Testis (tissue), 3 donors: ENCODE data around the gene TTC5. TPM values are rescaled to one million over a fixed set of nuclear protein-coding genes. Genes with fewer than 3 reads are reported as not detected.
"Not testable (repeated sequence)": the region's sequence is repeated elsewhere in the genome, so short reads cannot be mapped to it uniquely, and the experiment has no call there.

Experiments
- DNase-seq: peaks from one replicate; pipeline ENCODE4 v3.0.0-alpha.2; 2019
- H3K27ac ChIP-seq, 2 donors: fragments of 200-600 bp; sonication (generic); one replicate each; pipeline ENCODE4 v1.5.1; 2019
- H3K27me3 ChIP-seq: fragments of 200-600 bp; sonication (generic); one replicate; pipeline ENCODE4 v1.5.1; 2019
- H3K36me3 ChIP-seq: fragments of 200-600 bp; sonication (generic); one replicate; pipeline ENCODE4 v1.5.1; 2017; ENCODE audit warnings: low read depth; ENCODE audit errors: missing control alignments
- H3K4me1 ChIP-seq: fragments of 200-600 bp; sonication (generic); one replicate; pipeline ENCODE4 v1.5.1; 2019
- H3K4me3 ChIP-seq, 2 donors: fragments of 200-600 bp; sonication (generic); one replicate each; pipeline ENCODE4 v1.5.1; 2017 to 2019
- H3K9me3 ChIP-seq: fragments of 200-600 bp; sonication (generic); one replicate; pipeline ENCODE4 v1.5.1; 2017
- POLR2A ChIP-seq: fragments of 450-650 bp; IDR thresholded peaks from one replicate; pipeline ENCODE4 v1.6.1; 2017; ENCODE audit warnings: antibody characterized with exemption, mild to moderate bottlenecking, moderate library complexity
- WGBS, 2 donors: methylation state at CpG; one replicate each; pipeline ENCODE4 v1.1.5; 2018; 5-methylcytosine and 5-hydroxymethylcytosine counted together
- intact Hi-C: fragments of 100-400 bp; cut with DNase I; formaldehyde crosslinking; loops from one replicate; pipeline ENCODE4 v1.15.1; 2023; ENCODE audit warnings: low total_unique reads
- polyA plus RNA-seq: library from polyadenylated mRNA; stranded (reverse); fragments of 350-450 nt; fragmentation: Illumina TruSeq; extraction: RNeasy Lipid Tissue Mini Kit (QIAGEN cat#74804); gene quantifications from one replicate; pipeline ENCODE4 v1.2.3, GENCODE V29; 2014; ENCODE audit warnings: low read depth, low replicate concordance; ENCODE audit not compliant: insufficient read depth
- total RNA-seq, 2 donors: library from RNA; depleted of rRNA; stranded (reverse); fragments of >200 nt; gene quantifications; one replicate each; pipeline ENCODE4 v1.2.3, GENCODE V29; 2016
- TF ChIP-seq, protein P1 (sequence below), 3 experiments: fragments of 450-650 bp in 2 of 3; fragments of 200-600 bp in 1 of 3; sonication (generic) in 1 of 3; IDR thresholded peaks; one replicate each; pipeline ENCODE4 v1.5.1; 2016 to 2019; ENCODE audit warnings: antibody characterized with exemption in 3 of 3, mild to moderate bottlenecking in 2 of 3, moderate library complexity in 1 of 3

TTC5 gene
- total and polyA plus RNA-seq, 3 donors from 2014 or later, result 20.4 to 36.6 (median 23.6) TPM

DNA sequence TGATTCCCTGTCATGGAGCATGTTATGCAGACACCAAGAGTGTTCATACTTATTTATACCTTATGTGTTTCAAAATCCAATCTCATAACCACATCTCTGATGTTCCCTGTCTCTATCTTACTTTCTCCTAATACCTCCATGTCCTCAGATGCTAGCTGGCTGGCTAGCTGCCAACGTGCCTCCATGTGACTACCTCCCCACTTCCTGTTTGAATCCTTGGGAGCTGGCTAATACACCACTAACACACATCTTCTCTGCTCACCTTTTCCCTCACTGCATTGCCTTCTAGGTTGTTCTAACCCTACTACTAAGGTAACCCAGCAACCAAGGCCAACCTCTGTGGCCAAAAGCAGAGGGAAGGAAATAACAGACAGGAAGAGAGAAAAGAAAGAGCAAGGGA lies 27.3 kb downstream of the TTC5 start:
- H3K4me3 ChIP-seq, result no peak overlapping the region
- H3K9me3 ChIP-seq, result no peaks in the 10 kb centered on the region
- no peak for TF ChIP-seq POLR2A
- TF ChIP-seq, protein P1, sequence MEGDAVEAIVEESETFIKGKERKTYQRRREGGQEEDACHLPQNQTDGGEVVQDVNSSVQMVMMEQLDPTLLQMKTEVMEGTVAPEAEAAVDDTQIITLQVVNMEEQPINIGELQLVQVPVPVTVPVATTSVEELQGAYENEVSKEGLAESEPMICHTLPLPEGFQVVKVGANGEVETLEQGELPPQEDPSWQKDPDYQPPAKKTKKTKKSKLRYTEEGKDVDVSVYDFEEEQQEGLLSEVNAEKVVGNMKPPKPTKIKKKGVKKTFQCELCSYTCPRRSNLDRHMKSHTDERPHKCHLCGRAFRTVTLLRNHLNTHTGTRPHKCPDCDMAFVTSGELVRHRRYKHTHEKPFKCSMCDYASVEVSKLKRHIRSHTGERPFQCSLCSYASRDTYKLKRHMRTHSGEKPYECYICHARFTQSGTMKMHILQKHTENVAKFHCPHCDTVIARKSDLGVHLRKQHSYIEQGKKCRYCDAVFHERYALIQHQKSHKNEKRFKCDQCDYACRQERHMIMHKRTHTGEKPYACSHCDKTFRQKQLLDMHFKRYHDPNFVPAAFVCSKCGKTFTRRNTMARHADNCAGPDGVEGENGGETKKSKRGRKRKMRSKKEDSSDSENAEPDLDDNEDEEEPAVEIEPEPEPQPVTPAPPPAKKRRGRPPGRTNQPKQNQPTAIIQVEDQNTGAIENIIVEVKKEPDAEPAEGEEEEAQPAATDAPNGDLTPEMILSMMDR (IDR thresholded peaks at IDR 0.05), result no peak
- no peak overlapping the region for H3K27ac ChIP-seq
- intact Hi-C loops, result no loop called here
- DNase-seq, result peak; percentile 39
- no peaks in the 10 kb centered on the region for H3K27me3 ChIP-seq
- WGBS, 2 donors, result 33 to 54% methylated on average over 1 of the region's 1 CpG
- H3K36me3 ChIP-seq, result no peaks in the 10 kb centered on the region
- no peaks in the 10 kb centered on the region for H3K4me1 ChIP-seq

DNA sequence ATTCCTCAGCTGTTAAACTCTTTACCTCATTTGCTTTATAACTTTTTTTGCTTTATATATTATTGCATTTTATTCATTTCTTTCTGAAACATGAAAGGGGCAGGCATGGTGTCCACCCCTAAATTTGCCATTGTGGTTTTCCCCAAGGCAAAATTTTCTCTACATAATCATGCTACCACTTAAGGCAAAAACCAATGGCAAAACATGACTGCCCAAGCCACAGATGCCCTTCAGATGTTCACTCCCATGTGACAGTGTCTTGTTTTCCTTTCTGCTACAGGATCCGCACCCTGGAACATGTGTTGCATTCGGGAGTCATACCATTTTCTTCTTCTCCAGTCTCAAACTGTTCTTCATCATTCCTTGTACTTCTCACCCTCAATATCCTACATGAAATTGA lies 28.3 kb downstream of the TTC5 start:
- no peak overlapping the region for H3K27ac ChIP-seq
- no peak for DNase-seq
- no peak overlapping the region for H3K4me3 ChIP-seq
- 94 to 97% methylated on average over 2 of the region's 2 CpGs for WGBS, 2 donors
- H3K4me1 ChIP-seq, result no peaks in the 10 kb centered on the region
- H3K9me3 ChIP-seq, result no peaks in the 10 kb centered on the region
- no peaks in the 10 kb centered on the region for H3K36me3 ChIP-seq
- no peaks in the 10 kb centered on the region for H3K27me3 ChIP-seq
- TF ChIP-seq POLR2A, result no peak
- TF ChIP-seq, protein P1 (IDR thresholded peaks at IDR 0.05), result no peak
- intact Hi-C loops, result no loop called here

DNA sequence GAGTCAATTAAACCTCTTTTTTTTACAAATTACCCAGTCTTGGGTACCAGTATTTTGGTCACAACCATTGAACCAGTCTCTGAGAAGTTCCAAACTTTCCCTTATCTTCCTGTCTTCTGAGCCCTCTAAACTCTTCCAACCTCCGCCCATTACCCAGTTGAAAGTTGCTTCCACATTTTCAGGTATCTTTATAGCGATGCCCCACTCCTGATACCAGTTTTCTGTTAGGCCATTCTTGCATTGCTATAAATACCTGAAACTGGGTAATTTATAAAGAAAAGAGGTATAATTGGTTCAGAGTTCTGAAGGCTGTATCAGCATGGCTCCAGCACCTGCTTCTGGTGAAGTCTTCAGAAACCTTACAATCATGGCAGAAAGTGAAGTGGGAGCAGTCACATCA lies 31.7 kb downstream of the TTC5 start:
- Histone ChIP-seq H3K27ac (no peak overlapping the region), H3K36me3 (no peaks in the 10 kb centered on the region), H3K9me3 (no peaks in the 10 kb centered on the region), H3K4me1 (no peaks in the 10 kb centered on the region), H3K4me3 (no peak overlapping the region), H3K27me3 (no peaks in the 10 kb centered on the region)
- intact Hi-C loops, result no loop called here
- WGBS, 2 donors, result 94 to 97% methylated on average over 2 of the region's 2 CpGs
- TF ChIP-seq, protein P1 (IDR thresholded peaks at IDR 0.05), result no peak
- no peak for TF ChIP-seq POLR2A
- no peak for DNase-seq

DNA sequence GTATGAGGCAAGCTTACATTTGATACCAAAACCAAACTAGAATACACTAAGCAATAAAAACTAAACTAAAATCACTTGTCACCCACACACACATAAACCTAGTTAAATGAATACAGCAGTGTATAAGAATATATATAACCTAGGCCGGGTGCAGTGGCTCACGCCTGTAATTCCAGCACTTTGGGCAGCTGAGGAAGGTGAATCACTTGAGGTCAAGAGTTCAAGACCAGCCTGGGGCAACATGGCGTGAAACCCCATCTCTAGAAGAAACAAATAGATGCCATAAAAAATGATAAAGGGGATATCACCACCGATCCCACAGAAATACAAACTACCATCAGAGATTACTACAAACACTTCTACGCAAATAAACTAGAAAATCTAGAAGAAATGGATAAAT lies 41.4 kb downstream of the TTC5 start:
- intact Hi-C loops, H3K27ac ChIP-seq, H3K27me3 ChIP-seq, H3K9me3 ChIP-seq, H3K4me1 ChIP-seq, H3K36me3 ChIP-seq, DNase-seq, H3K4me3 ChIP-seq: not testable (repeated sequence)
- 93 to 96% methylated on average over 5 of the region's 5 CpGs for WGBS, 2 donors

DNA sequence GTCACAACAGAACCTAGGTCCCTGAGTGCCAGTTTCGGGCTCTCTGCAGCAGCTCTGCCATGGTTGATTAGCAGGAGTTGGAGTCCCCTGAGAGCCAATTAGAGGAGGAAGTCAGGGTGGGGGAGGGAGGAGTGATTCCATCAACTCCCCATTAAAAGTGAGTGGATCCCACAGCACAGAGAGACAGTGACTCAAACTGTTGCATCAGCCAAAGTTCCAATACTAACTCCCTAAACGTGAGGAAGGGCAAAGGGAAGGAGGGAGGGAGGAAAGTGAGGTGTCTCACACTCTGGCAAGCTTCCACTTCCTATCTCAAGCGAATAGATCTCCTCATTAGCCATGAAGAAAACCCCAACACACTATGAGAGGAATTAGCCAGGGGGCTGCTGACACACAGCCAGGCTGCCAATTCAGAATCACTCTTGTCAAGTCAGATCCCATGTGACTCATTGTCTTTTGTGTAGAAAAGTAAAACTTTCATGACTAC lies 43.1 kb downstream of the TTC5 start:
- no peaks in the 10 kb centered on the region for H3K4me1 ChIP-seq
- H3K27ac ChIP-seq, result no peak overlapping the region
- no peaks in the 10 kb centered on the region for H3K27me3 ChIP-seq
- no peaks in the 10 kb centered on the region for H3K36me3 ChIP-seq
- no peak for DNase-seq
- intact Hi-C loops, result no loop called here
- no peak overlapping the region for H3K4me3 ChIP-seq
- no peak for TF ChIP-seq POLR2A
- TF ChIP-seq, protein P1 (IDR thresholded peaks at IDR 0.05), result no peak
- H3K9me3 ChIP-seq, result no peaks in the 10 kb centered on the region
- WGBS, 2 donors, result 32 to 34% methylated on average over 3 of the region's 3 CpGs
